Measurements from ENCODE around the gene TK1.

Gene TK1

GRCh38 chr17:78230996-78231935, 44.4 kb upstream of the TK1 start, which contains the start of gene TMEM235:
TMEM235 (plus strand) TSS chr17:78231631; CDS start chr17:78232024, 393 bp downstream.
- Histone ChIP-seq H3K79me2 (ENCODE audit: control insufficient read depth, low read length) (no peaks in the 10 kb centered on the region), H3K4me3 (ENCODE audit: low read length) (peak within 1 kb of the TSS; percentile 37; the same call in 1 of the 2 replicates), H3K36me3 (ENCODE audit: control insufficient read depth, low read length) (no peaks in the 10 kb centered on the region), H3K4me2 (ENCODE audit: low read length) (peak within 1 kb of the TSS; percentile 53), H3K9me2 (replicated peaks; ENCODE audit: control insufficient read depth, low read length) (no peaks in the 10 kb centered on the region), H4K20me1 (ENCODE audit: control insufficient read depth, insufficient read depth, low read depth, low read length) (no peaks in the 10 kb centered on the region), H3K9me3 (ENCODE audit: control insufficient read depth, insufficient read depth, low read length) (no peaks in the 10 kb centered on the region), H3K4me1 (ENCODE audit: control insufficient read depth, low read length) (peaks cover 44% of the 10 kb centered on the region), H3K27ac (ENCODE audit: low read depth, low read length) (no peak within 1 kb of the TSS), H3F3A (ENCODE audit: control insufficient read depth, insufficient read depth) (peaks cover 11% of the 10 kb centered on the region), H3K27me3 (ENCODE audit: control insufficient read depth, low read length) (peaks cover 32% of the 10 kb centered on the region)
- no peak for TF ChIP-seq CTCF (IDR thresholded peaks at IDR 0.05; ENCODE audit: low read depth, low read length, poor library complexity, severe bottlenecking)
- peak; percentile 14; the same call in 1 of the 2 replicates for TF ChIP-seq EZH2phosphoT487 (IDR thresholded peaks at IDR 0.05; ENCODE audit: borderline replicate concordance, low read length)

- Histone ChIP-seq H3K36me3 (ENCODE audit: control insufficient read depth, low read length) (no peaks in the 10 kb centered on the region; the same call in 1 of the 2 replicates), H3F3A (ENCODE audit: control insufficient read depth, insufficient read depth) (peaks cover 18% of the 10 kb centered on the region), H3K27ac (ENCODE audit: low read depth, low read length) (no peak overlapping the region), H3K4me1 (ENCODE audit: control insufficient read depth, low read length) (peaks cover 50% of the 10 kb centered on the region), H3K9me2 (replicated peaks; ENCODE audit: control insufficient read depth, low read length) (no peaks in the 10 kb centered on the region), H3K4me3 (ENCODE audit: low read length) (no peak overlapping the region), H3K4me2 (ENCODE audit: low read length) (peak overlapping the region; percentile 53; the same call in 1 of the 2 replicates), H3K79me2 (ENCODE audit: control insufficient read depth, low read length) (no peaks in the 10 kb centered on the region), H3K9me3 (ENCODE audit: control insufficient read depth, insufficient read depth, low read length) (no peaks in the 10 kb centered on the region), H3K27me3 (ENCODE audit: control insufficient read depth, low read length) (peaks cover 32% of the 10 kb centered on the region), H4K20me1 (ENCODE audit: control insufficient read depth, insufficient read depth, low read depth, low read length) (no peaks in the 10 kb centered on the region)
- TF ChIP-seq EZH2phosphoT487 (IDR thresholded peaks at IDR 0.05; ENCODE audit: borderline replicate concordance, low read length) (no peak), CTCF (IDR thresholded peaks at IDR 0.05; ENCODE audit: low read depth, low read length, poor library complexity, severe bottlenecking) (no peak)
These were observed 43.6 kb upstream of the TK1 start for GRCh38 chr17:78230252-78230962.

GRCh38 chr17:78228176-78228575, 41.3 kb upstream of the TK1 start:
- no peaks in the 10 kb centered on the region for H3K79me2 ChIP-seq (ENCODE audit: control insufficient read depth, low read length)
- peaks cover 50% of the 10 kb centered on the region for H3K4me1 ChIP-seq (ENCODE audit: control insufficient read depth, low read length)
- H3K36me3 ChIP-seq (ENCODE audit: control insufficient read depth, low read length): peaks cover 21% of the 10 kb centered on the region
- TF ChIP-seq EZH2phosphoT487 (IDR thresholded peaks at IDR 0.05; ENCODE audit: borderline replicate concordance, low read length) (no peak), CTCF (IDR thresholded peaks at IDR 0.05; ENCODE audit: low read depth, low read length, poor library complexity, severe bottlenecking) (no peak)
- no peak overlapping the region for H3K4me2 ChIP-seq (ENCODE audit: low read length)
- H3K27ac ChIP-seq (ENCODE audit: low read depth, low read length): no peak overlapping the region
- H3K9me2 ChIP-seq (replicated peaks; ENCODE audit: control insufficient read depth, low read length): no peaks in the 10 kb centered on the region
- H3F3A ChIP-seq (ENCODE audit: control insufficient read depth, insufficient read depth): peaks cover 30% of the 10 kb centered on the region
- no peaks in the 10 kb centered on the region for H3K9me3 ChIP-seq (ENCODE audit: control insufficient read depth, insufficient read depth, low read length)
- H4K20me1 ChIP-seq (ENCODE audit: control insufficient read depth, insufficient read depth, low read depth, low read length): no peaks in the 10 kb centered on the region
- peaks cover 32% of the 10 kb centered on the region for H3K27me3 ChIP-seq (ENCODE audit: control insufficient read depth, low read length)
- no peak overlapping the region for H3K4me3 ChIP-seq (ENCODE audit: low read length)
